NB4 (cell line): ENCODE results near the gene TTN.

Source experiments
- DNase-seq: peaks from one replicate; pipeline ENCODE4 v3.0.0; 2010; ENCODE audit warnings: low read depth
- H3K4me3 ChIP-seq: one replicate; pipeline ENCODE4 v1.5.1; 2011; ENCODE audit warnings: mild to moderate bottlenecking, low read depth, low read length, moderate library complexity
- CTCF ChIP-seq: IDR thresholded peaks from one replicate; pipeline ENCODE4 v1.5.1; 2012; ENCODE audit warnings: low read depth, low read length
- MYC ChIP-seq: IDR thresholded peaks from 2 replicates; pipeline ENCODE4 v1.6.1; 2011; ENCODE audit warnings: low read depth, low read length
- POLR2A ChIP-seq: IDR thresholded peaks from 2 replicates; pipeline ENCODE4 v1.6.1; 2011; ENCODE audit warnings: mild to moderate bottlenecking; ENCODE audit not compliant: insufficient read length; ENCODE audit errors: extremely low read depth
- TF ChIP-seq, protein P1 (sequence below): IDR thresholded peaks from 2 replicates; pipeline ENCODE4 v1.6.1; 2011; ENCODE audit warnings: low read depth, low read length

TTN gene

DNA sequence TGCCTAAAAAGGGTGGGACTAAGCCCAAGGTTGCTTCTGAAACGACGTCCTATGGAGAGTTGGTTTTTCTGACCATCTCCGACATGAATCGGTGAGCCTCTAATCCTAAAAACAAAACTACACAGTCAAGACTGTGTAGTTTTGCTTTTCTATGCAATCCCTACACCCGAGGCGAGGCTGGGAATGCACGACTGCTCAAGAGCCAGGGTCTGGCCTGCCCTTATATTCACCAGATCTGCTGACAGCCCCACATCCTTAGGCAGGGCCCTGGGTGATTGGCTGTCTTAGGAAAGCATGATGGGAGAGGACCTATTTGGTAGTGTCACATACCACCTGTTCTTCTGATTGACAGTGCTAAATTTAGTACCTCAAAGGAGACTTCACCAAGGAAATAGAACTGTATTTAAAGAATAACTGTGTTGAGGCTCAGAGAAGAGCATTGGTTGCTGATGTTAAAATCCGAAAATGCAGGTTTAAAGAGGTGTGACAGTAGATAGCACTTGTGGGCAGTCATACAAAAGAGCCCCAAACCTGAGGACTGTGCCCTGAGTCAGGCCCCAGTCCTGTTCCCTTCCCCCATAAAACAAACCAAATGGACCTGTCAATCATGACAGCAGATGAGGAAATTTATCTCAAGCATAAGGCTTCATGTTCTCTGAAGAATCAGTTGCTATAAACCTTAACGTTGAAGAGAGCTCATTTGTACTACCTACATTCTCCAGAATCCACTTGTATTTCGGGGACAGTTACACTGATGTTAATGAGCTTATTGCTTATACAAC, at the start of gene TTN:
Gene TTN (minus strand): TSS at position 197 of the 782 bp plus-strand sequence. CDS start 2,781 bp downstream, outside the sequence.
- TF ChIP-seq, protein P1, sequence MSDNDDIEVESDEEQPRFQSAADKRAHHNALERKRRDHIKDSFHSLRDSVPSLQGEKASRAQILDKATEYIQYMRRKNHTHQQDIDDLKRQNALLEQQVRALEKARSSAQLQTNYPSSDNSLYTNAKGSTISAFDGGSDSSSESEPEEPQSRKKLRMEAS: no peak
- no peak for TF ChIP-seq POLR2A
- no peak for TF ChIP-seq MYC
- TF ChIP-seq CTCF: no peak
- no peak within 1 kb of the TSS for H3K4me3 ChIP-seq
- no peak for DNase-seq

GRCh38 chr2:178855151-178855550, 47.9 kb upstream of the TTN start:
- no peak overlapping the region for H3K4me3 ChIP-seq
- no peak for DNase-seq
- TF ChIP-seq, protein P1: no peak
- TF ChIP-seq MYC: no peak
- no peak for TF ChIP-seq CTCF
- no peak for TF ChIP-seq POLR2A

GRCh38 chr2:178848335-178848734, 41.1 kb upstream of the TTN start:
- TF ChIP-seq POLR2A (no peak), MYC (no peak), CTCF (no peak)
- TF ChIP-seq, protein P1: no peak
- H3K4me3 ChIP-seq: no peak overlapping the region
- no peak for DNase-seq

DNA sequence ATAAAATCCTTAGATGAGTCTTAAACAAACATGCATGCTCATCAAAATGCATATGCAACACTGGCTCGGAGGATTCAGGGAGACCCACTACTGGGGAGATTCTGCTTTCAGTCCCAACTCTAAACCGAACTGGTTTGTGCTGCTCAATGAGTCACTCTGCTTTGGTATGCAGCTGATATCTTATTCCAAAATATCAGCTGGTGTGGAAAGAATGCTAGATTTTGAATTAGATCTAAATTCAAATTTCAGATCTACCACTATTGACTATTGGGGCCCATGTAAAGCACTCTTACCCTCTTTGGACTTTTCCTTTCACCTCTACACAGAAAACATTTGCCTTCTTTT, 39.2 kb upstream of the TTN start:
- DNase-seq: no peak
- TF ChIP-seq CTCF: no peak
- TF ChIP-seq, protein P1: no peak
- TF ChIP-seq POLR2A: no peak
- TF ChIP-seq MYC: no peak

GRCh38 chr2:178845566-178846457, 38.6 kb upstream of the TTN start:
- no peak for DNase-seq
- TF ChIP-seq CTCF (no peak), MYC (no peak), POLR2A (no peak)
- TF ChIP-seq, protein P1: no peak
- H3K4me3 ChIP-seq: no peak overlapping the region

More for the DNA sequence above, 39.2 kb upstream of the TTN start:
- no peak overlapping the region for H3K4me3 ChIP-seq
